ENCODE data around the gene ARHGEF17. TPM values are rescaled to one million over a fixed set of nuclear protein-coding genes. Genes with fewer than 3 reads are reported as not detected.
A peak's percentile ranks its signal among the peaks of the same experiment; 100 is the strongest.

Gene ARHGEF17
- polyA plus RNA-seq, 2 of the 4 experiments (the other 2 are of a cell fraction), result 7.0 to 16.2 TPM

DNA sequence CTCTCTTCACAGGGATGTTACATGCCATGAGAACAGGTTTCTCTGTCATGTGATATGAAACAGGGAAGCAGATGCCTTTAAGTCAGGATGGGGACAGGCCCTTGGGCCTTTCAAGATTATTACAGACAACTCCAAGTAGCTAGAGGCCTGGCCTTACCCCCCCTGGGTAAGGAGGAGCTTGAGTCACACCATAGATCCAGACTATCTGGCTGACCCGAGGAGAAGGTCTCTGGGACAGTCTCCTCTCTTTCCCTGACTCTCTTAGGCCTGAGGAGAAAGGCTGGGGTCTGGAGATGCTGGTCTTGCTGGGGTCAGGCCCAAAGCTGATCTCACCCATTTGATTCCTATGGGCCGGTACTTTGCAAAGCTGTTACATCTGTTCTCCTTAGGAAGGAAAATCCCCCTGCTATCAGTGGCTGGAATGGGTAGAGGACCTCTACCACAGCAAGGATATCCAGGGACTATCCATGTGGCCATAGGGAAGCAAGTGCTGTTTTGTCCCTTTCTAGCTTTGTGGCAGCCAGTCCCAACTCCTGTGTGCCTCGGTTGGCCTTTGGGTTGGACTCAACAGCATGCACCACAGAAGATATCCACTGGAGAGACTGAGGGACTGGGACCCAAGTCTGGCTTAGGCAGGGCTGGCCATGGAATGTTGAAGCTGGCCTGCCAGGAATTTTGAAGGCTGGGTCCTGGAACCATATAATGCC, 93.3 kb downstream of the ARHGEF17 start:
- POLR2A ChIA-PET, result no interaction called here
- no peak for ATAC-seq

DNA sequence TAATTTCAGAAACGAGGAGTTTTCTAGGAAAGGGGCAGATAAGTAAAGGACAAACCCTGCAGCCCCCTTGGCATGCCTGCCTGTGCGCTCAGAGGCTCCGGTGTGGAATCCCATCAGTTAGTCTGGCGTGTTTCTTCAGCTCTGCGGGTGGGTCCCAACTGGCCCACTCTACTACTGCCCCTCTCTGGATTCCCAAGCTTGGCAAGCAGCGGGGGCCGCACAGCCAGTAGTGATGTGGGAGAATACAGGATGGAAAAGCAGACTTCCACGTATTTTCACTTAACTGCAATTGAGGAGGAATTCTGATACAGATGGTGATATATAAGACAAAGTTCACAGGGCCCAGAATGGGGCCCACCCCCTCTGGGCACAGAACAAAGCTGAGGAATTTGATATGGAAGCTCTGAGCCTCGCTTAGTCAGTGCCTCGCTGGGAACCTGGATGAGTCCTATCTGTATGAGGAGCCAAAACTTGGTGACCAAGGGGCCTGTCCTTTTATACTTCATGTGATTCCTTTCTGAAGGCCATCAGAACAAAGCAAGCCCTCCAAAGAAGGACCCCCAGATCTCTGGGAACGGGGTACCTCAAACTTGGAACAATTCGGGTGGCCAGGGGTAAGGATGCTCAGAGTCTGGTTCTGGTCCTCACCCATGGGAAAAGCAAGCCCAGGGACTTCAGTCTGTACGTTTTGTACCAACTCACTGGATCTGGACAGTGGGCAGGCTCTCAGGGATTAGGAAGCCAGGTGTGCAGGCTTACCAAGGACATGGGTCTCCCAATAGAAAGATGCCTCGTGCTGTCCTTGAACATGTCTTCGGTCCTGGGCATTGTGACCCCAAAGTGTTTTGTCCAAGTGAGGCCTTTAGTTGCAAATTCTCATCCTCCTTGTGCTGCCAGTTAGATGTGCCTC, 94.1 kb downstream of the ARHGEF17 start:
- Histone ChIP-seq H3K4me1 (no peaks in the 10 kb centered on the region), H3K27ac (no peak overlapping the region), H3K4me2 (no peak overlapping the region), H3K4me3 (no peak overlapping the region), H3K9me3 (no peaks in the 10 kb centered on the region)
- CTCF ChIA-PET, result interaction anchor here (0.6 to 24.4 kb wide), 12 partner anchors 9 to 411 kb away, joined by 3 to 667 read pairs (median 4); partner anchors contain the start of gene RELT
- POLR2A ChIA-PET, result no interaction called here
- ATAC-seq, result no peak
- no peak for FAIRE-seq
- TF ChIP-seq POLR2AphosphoS2 (conservative IDR thresholded peaks at IDR 0.05; ENCODE audit: low read length), result peak; percentile 72; the same call in 1 of the 2 replicates
- no peak for TF ChIP-seq HOXB13 (CRISPR knock-in tag; IDR thresholded peaks at IDR 0.05; ENCODE audit: low read depth)
- WGBS (ENCODE audit: missing lambda C conversion rate), result 89% methylated on average over 15 of the region's 15 CpGs
- no peak for DNase-seq (ENCODE audit: low read depth in 1 of 2, low spot score in 1 of 2)

More for the DNA sequence above, 93.3 kb downstream of the ARHGEF17 start:
- 73% methylated on average over 3 of the region's 3 CpGs for WGBS (ENCODE audit: missing lambda C conversion rate)
- Histone ChIP-seq H3K4me3 (no peak overlapping the region), H3K9me3 (no peaks in the 10 kb centered on the region), H3K4me2 (no peak overlapping the region), H3K27ac (no peak overlapping the region), H3K4me1 (no peaks in the 10 kb centered on the region)
- TF ChIP-seq POLR2AphosphoS2 (conservative IDR thresholded peaks at IDR 0.05; ENCODE audit: low read length), result peak; percentile 85; the same call in 1 of the 2 replicates
- TF ChIP-seq, protein P1, sequence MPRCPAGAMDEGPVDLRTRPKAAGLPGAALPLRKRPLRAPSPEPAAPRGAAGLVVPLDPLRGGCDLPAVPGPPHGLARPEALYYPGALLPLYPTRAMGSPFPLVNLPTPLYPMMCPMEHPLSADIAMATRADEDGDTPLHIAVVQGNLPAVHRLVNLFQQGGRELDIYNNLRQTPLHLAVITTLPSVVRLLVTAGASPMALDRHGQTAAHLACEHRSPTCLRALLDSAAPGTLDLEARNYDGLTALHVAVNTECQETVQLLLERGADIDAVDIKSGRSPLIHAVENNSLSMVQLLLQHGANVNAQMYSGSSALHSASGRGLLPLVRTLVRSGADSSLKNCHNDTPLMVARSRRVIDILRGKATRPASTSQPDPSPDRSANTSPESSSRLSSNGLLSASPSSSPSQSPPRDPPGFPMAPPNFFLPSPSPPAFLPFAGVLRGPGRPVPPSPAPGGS (IDR thresholded peaks at IDR 0.05), result no peak
- no peak for TF ChIP-seq CHD2 (IDR thresholded peaks at IDR 0.05; ENCODE audit: low read length, partially characterized antibody)
- no peak for FAIRE-seq
- CTCF ChIA-PET, result interaction anchor here (1.0 to 24.4 kb wide), 8 partner anchors 8 to 261 kb away, joined by 3 to 667 read pairs (median 10); partner anchors contain the start of gene RELT
- DNase-seq (ENCODE audit: low read depth in 1 of 2, low spot score in 1 of 2), result no peak

DNA sequence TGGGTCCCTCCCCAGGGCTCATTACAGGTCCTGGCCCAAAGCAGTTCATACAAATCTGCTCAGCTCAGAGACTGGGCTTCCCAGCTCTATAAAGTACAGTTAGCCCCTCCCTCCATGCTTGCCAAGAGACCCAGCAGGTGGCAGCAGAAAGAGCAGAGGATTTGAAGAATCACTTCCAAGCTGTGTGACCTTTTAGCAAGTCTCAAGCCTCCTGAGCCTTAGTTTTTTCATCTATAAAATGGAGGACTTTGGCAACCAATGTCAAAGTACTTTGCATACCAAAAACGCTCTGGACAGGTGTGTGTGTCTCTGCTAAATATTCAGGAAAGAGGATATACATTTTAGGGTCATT, 94.7 kb downstream of the ARHGEF17 start:
- FAIRE-seq, result no peak
- no peak overlapping the region for H3K27ac ChIP-seq
- CTCF ChIA-PET, result interaction anchor here (0.6 to 24.4 kb wide), 13 partner anchors 10 to 411 kb away, joined by 3 to 667 read pairs (median 4); partner anchors contain the start of gene RELT
- no peaks in the 10 kb centered on the region for H3K9me3 ChIP-seq
- no peak for DNase-seq (ENCODE audit: low read depth in 1 of 2, low spot score in 1 of 2)
- peak; percentile 43 for TF ChIP-seq ZFP36 (IDR thresholded peaks at IDR 0.05; ENCODE audit: borderline replicate concordance, partially characterized antibody)
- TF ChIP-seq, protein P2, sequence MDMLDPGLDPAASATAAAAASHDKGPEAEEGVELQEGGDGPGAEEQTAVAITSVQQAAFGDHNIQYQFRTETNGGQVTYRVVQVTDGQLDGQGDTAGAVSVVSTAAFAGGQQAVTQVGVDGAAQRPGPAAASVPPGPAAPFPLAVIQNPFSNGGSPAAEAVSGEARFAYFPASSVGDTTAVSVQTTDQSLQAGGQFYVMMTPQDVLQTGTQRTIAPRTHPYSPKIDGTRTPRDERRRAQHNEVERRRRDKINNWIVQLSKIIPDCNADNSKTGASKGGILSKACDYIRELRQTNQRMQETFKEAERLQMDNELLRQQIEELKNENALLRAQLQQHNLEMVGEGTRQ (IDR thresholded peaks at IDR 0.05), result no peak
- TF ChIP-seq RARB (CRISPR knock-in tag; IDR thresholded peaks at IDR 0.05), result no peak
- peak in 1 of 2 experiments; percentile 11; a peak in 1 of 5 replicates for TF ChIP-seq RAD21 (conservative IDR thresholded peaks at IDR 0.05 in 1 of 2, IDR thresholded peaks at IDR 0.05 in 1 of 2)
- no peak for TF ChIP-seq TP53 (CRISPR knock-in tag; IDR thresholded peaks at IDR 0.05)
- TF ChIP-seq RFX5 (IDR thresholded peaks at IDR 0.05), result no peak
- no peak for TF ChIP-seq EHF (CRISPR knock-in tag; IDR thresholded peaks at IDR 0.05)
- TF ChIP-seq, protein P3, sequence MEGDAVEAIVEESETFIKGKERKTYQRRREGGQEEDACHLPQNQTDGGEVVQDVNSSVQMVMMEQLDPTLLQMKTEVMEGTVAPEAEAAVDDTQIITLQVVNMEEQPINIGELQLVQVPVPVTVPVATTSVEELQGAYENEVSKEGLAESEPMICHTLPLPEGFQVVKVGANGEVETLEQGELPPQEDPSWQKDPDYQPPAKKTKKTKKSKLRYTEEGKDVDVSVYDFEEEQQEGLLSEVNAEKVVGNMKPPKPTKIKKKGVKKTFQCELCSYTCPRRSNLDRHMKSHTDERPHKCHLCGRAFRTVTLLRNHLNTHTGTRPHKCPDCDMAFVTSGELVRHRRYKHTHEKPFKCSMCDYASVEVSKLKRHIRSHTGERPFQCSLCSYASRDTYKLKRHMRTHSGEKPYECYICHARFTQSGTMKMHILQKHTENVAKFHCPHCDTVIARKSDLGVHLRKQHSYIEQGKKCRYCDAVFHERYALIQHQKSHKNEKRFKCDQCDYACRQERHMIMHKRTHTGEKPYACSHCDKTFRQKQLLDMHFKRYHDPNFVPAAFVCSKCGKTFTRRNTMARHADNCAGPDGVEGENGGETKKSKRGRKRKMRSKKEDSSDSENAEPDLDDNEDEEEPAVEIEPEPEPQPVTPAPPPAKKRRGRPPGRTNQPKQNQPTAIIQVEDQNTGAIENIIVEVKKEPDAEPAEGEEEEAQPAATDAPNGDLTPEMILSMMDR (IDR thresholded peaks at IDR 0.05), result peak; percentile 37
- no peak for TF ChIP-seq HDAC2 (IDR thresholded peaks at IDR 0.05)
- ATAC-seq, result peak; percentile 36 to 62; a peak in 4 of 6 replicates
- no peaks in the 10 kb centered on the region for H3K4me1 ChIP-seq
- H3K4me2 ChIP-seq, result no peak overlapping the region
- POLR2A ChIA-PET, result no interaction called here
- WGBS (ENCODE audit: missing lambda C conversion rate), result 31% methylated on average over 1 of the region's 1 CpG
- H3K4me3 ChIP-seq, result no peak overlapping the region

All from A549 (cell line).